ENCODE results near the gene GGA1.

Gene GGA1

DNA sequence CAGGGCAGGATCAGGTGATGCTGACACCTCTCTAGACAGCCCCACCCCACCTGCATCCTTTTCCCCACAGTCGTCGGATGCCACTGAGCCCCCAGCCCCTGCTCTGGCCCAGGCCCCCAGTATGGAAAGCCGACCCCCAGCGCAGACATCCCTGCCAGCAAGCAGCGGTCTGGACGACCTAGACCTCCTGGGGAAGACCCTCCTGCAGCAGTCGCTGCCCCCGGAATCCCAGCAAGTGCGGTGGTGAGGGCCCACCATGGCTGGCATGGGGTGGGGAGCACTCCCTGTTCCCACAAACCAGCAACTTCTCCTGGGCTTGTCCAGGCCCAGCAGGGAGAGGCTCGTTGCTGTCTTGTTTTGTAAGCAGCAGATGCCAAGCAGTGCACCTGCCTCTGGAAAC, 21.3 kb downstream of the GGA1 start:
- TF ChIP-seq, protein P1, sequence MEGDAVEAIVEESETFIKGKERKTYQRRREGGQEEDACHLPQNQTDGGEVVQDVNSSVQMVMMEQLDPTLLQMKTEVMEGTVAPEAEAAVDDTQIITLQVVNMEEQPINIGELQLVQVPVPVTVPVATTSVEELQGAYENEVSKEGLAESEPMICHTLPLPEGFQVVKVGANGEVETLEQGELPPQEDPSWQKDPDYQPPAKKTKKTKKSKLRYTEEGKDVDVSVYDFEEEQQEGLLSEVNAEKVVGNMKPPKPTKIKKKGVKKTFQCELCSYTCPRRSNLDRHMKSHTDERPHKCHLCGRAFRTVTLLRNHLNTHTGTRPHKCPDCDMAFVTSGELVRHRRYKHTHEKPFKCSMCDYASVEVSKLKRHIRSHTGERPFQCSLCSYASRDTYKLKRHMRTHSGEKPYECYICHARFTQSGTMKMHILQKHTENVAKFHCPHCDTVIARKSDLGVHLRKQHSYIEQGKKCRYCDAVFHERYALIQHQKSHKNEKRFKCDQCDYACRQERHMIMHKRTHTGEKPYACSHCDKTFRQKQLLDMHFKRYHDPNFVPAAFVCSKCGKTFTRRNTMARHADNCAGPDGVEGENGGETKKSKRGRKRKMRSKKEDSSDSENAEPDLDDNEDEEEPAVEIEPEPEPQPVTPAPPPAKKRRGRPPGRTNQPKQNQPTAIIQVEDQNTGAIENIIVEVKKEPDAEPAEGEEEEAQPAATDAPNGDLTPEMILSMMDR (IDR thresholded peaks at IDR 0.05; ENCODE audit: low read depth, low read length): no peak
- H3K4me3 ChIP-seq (ENCODE audit: low read depth, low read length): no peak overlapping the region
- in situ Hi-C loops (cut with HindIII; ENCODE audit: low sequenced_read_pairs): no loop called here
- DNase-seq (ENCODE audit: low read depth, low spot score): no peak

DNA sequence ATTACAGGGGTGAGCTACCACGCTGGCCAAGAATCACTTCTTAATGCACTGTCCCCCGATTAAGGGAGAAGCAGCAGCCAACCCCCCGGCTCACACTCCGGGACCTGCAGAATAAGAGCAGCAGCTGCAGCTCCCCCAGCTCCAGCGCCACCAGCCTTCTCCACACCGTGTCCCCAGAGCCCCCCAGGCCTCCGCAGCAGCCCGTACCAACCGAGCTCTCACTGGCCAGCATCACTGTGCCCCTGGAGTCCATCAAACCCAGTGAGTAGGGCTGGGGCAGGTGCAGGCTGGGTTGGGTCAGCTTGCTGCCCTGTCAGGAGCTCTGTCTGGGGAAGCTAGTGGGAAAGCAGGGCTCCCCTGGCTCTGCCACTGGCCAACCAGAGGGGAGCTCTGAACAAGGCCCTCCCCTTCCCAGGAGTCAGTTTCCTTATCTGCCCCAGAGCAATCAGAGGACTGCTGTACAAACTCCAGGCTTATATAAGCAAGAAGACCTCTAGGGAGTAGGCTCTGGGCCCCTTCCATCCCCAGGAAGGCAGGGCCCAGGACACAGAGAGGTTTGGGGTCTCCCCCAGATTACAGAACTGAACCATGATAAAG, 22.3 kb downstream of the GGA1 start:
- H3K4me3 ChIP-seq (ENCODE audit: low read depth, low read length): no peak overlapping the region
- TF ChIP-seq, protein P1 (IDR thresholded peaks at IDR 0.05; ENCODE audit: low read depth, low read length): no peak
- DNase-seq (ENCODE audit: low read depth, low spot score): no peak
- in situ Hi-C loops (cut with HindIII; ENCODE audit: low sequenced_read_pairs): no loop called here

DNA sequence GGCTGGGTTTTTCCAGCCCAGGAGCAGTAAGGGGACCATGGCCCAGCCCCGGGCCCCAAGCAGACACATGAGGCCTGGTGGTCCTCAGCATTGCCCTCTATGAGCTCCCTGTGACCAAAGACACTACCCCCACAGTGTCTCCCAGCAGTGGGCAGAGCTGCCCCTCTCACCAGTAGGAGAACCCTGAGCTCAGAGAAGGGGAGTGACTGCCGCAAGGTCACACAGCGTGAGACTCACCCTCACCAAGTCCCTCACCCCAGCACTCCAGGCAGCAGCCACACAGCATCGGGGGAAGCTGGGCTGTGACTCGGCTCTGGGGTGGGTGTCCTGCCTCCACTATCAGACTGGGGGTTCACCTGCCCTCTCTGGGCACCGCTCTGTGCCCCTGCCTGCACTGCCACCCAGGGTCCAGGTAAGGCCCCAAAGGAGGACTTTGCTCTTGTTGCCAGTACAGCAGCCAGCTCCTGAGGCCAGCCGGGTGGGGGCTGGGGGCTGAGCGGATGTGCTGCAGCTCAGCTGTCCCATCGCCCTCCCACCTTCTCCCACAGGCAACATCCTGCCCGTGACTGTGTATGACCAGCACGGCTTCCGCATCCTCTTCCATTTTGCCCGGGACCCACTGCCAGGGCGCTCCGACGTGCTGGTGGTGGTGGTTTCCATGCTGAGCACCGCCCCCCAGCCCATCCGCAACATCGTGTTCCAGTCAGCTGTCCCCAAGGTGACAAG, 23.0 kb downstream of the GGA1 start:
- DNase-seq (ENCODE audit: low read depth, low spot score): no peak
- TF ChIP-seq, protein P1 (IDR thresholded peaks at IDR 0.05; ENCODE audit: low read depth, low read length): no peak
- H3K4me3 ChIP-seq (ENCODE audit: low read depth, low read length): no peak overlapping the region
- in situ Hi-C loops (cut with HindIII; ENCODE audit: low sequenced_read_pairs): no loop called here

DNA sequence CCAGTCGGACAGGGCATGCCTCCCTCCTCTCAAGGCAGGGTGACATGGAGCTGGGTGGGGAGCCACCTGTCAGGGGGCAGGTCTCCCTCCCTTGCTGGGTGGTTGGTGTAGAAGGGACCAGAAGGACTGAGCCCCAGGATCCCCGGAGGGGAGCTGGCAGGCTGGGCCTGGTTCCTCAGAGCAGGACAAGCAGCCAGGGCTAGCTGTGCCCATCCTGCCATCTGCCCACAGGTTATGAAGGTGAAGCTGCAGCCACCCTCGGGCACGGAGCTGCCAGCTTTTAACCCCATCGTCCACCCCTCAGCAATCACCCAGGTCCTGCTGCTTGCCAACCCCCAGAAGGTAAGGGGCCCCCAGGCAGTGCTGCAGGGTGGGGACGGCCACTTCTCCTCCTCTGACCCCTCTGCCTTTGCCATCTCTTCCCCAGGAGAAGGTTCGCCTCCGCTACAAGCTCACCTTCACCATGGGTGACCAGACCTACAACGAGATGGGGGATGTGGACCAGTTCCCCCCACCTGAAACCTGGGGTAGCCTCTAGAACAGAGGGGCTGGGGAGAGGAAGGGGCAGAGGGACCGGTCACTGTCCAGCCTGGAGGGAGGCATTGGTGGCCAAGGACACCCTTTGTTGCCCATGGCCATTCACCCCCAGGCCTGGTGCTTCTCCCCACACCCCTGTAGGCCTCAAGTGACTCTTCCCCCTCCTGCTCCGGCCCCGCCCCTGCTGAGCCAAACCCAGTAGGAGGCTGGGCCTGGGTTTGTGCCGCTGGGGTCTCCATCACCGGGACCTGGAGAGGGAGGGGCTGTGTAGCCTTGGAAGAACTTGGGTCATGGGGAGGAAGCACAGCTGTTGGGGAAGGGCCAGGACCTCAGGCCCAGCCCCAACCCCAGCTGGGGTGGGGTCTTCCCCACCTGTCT, 23.8 kb downstream of the GGA1 start:
- in situ Hi-C loops (cut with HindIII; ENCODE audit: low sequenced_read_pairs): no loop called here
- H3K4me3 ChIP-seq (ENCODE audit: low read depth, low read length): no peak overlapping the region
- TF ChIP-seq, protein P1 (IDR thresholded peaks at IDR 0.05; ENCODE audit: low read depth, low read length): no peak
- DNase-seq (ENCODE audit: low read depth, low spot score): no peak

DNA sequence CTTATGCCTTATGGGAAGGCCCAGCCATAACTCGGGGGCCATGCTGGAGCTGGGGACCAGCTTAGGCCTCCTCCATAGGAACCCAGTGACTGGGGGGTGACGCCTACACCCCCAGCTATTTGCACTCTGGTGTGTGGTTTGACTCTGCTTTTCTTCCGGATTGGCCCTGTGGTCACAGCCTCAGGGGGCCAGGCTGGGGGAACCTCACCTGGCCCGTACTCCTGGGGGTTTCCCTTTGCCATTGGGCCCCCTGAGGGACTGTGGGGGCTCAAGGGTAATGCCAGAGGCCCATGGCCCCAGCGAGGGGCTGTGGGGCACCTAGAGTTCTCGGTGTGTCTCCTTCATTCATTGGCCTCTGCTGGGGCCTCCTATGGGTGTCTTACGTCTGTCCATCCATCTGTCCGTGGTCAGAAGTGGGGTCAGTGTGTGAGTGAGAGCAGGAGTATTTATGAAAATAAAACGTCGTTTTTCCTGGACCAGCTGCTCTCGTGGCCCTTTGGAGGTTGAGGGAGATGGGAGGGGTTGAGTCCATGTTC, 24.5 kb downstream of the GGA1 start:
- peak; percentile 20 for DNase-seq (ENCODE audit: low read depth, low spot score)
- TF ChIP-seq, protein P1 (IDR thresholded peaks at IDR 0.05; ENCODE audit: low read depth, low read length): no peak
- no peak overlapping the region for H3K4me3 ChIP-seq (ENCODE audit: low read depth, low read length)
- in situ Hi-C loops (cut with HindIII; ENCODE audit: low sequenced_read_pairs): no loop called here
